ENCODE measurements around the gene GNGT1. TPM values are rescaled to one million over a fixed set of nuclear protein-coding genes. Genes with fewer than 3 reads are reported as not detected.

The GNGT1 gene
- polyA plus RNA-seq, 2 of the 4 experiments (the other 2 are of a cell fraction): not detected

GRCh38 chr7:93921607-93922566 lies 15.5 kb downstream of the GNGT1 start, which contains the start of gene GNG11:
TSS of gene GNG11 (plus strand) at chr7:93921735. CDS start at chr7:93922138, 403 bp downstream.
- no peak for FAIRE-seq
- TF ChIP-seq CEBPB (IDR thresholded peaks at IDR 0.05) (no peak), RCOR1 (IDR thresholded peaks at IDR 0.05; ENCODE audit: low read depth, low read length) (no peak), JUN (IDR thresholded peaks at IDR 0.05) (peak; percentile 27 to 71; a peak in 4 of 5 replicates), FOSL2 (IDR thresholded peaks at IDR 0.05) (no peak), FOSL2 (CRISPR knock-in tag; IDR thresholded peaks at IDR 0.05) (0 out of 2 replicates have a peak, but pooled peaks have one; percentile 9), KDM1A (IDR thresholded peaks at IDR 0.05; ENCODE audit: low read depth) (no peak), POLR2A (IDR thresholded peaks at IDR 0.05; ENCODE audit: low read length) (peak; percentile 47), EHF (CRISPR knock-in tag; IDR thresholded peaks at IDR 0.05) (no peak), NFE2L2 (conservative IDR thresholded peaks at IDR 0.05; ENCODE audit: low read length) (no peak), KDM5A (IDR thresholded peaks at IDR 0.05) (no peak), RAD21 (conservative IDR thresholded peaks at IDR 0.05 in 1 of 2, IDR thresholded peaks at IDR 0.05 in 1 of 2) (0 out of 5 replicates have a peak, but pooled peaks of 1 of the 2 experiments have one; percentile 19), PHF8 (IDR thresholded peaks at IDR 0.05; ENCODE audit: borderline replicate concordance, low read depth) (peak; percentile 35; the same call in 1 of the 2 replicates), EP300 (IDR thresholded peaks at IDR 0.05) (0 out of 5 replicates have a peak, but pooled peaks of 1 of the 2 experiments have one; percentile 21)
- TF ChIP-seq, protein P1, sequence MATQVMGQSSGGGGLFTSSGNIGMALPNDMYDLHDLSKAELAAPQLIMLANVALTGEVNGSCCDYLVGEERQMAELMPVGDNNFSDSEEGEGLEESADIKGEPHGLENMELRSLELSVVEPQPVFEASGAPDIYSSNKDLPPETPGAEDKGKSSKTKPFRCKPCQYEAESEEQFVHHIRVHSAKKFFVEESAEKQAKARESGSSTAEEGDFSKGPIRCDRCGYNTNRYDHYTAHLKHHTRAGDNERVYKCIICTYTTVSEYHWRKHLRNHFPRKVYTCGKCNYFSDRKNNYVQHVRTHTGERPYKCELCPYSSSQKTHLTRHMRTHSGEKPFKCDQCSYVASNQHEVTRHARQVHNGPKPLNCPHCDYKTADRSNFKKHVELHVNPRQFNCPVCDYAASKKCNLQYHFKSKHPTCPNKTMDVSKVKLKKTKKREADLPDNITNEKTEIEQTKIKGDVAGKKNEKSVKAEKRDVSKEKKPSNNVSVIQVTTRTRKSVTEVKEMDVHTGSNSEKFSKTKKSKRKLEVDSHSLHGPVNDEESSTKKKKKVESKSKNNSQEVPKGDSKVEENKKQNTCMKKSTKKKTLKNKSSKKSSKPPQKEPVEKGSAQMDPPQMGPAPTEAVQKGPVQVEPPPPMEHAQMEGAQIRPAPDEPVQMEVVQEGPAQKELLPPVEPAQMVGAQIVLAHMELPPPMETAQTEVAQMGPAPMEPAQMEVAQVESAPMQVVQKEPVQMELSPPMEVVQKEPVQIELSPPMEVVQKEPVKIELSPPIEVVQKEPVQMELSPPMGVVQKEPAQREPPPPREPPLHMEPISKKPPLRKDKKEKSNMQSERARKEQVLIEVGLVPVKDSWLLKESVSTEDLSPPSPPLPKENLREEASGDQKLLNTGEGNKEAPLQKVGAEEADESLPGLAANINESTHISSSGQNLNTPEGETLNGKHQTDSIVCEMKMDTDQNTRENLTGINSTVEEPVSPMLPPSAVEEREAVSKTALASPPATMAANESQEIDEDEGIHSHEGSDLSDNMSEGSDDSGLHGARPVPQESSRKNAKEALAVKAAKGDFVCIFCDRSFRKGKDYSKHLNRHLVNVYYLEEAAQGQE (IDR thresholded peaks at IDR 0.05): no peak
- TF ChIP-seq, protein P2, sequence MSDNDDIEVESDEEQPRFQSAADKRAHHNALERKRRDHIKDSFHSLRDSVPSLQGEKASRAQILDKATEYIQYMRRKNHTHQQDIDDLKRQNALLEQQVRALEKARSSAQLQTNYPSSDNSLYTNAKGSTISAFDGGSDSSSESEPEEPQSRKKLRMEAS (IDR thresholded peaks at IDR 0.05): peak; percentile 54
- Histone ChIP-seq H3K9me3 (no peaks in the 10 kb centered on the region), H3K27ac (peak within 1 kb of the TSS; percentile 75 to 99), H3K4me1 (peaks cover 11% of the 10 kb centered on the region; the same call in 2 of the 3 replicates), H3K4me2 (peak within 1 kb of the TSS; percentile 97), H3K4me3 (peak within 1 kb of the TSS; percentile 74)
- peak; percentile 89 to 94 for ATAC-seq
- peak; percentile 38 to 79 for DNase-seq (ENCODE audit: low read depth in 1 of 2, low spot score in 1 of 2)
- CTCF ChIA-PET: interaction anchor here (0.7 to 2.6 kb wide), 6 partner anchors 12 to 367 kb away, joined by 3 to 12 read pairs (median 6); partner anchors contain the start of gene TFPI2
- POLR2A ChIA-PET: interaction anchor here (0.7 to 3.3 kb wide), 7 partner anchors 10 to 165 kb away, joined by 3 to 39 read pairs (median 4); partner anchors contain the start of gene TFPI2
- WGBS (ENCODE audit: missing lambda C conversion rate): under 1% methylated on average over 27 of the region's 39 CpGs

DNA sequence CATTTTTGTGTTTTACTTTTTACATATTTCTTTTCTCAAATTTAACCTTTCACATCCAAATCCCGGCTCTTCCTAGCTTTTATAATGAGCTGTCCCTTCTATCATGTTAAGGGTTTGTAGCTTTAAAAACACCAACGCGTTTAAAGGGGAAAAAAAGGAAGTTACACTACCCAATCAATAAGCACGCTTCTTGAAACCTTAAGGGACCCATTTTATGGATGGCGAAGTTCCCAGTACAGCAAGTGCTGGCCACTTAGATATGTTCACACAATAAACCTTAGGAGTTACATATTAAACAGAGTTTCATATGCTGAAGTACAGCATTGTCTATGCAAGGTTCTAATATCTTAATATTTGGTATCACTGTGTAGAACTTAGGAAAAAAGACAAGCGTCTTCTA lies 16.9 kb downstream of the GNGT1 start:
- Histone ChIP-seq H3K4me3 (peak overlapping the region; percentile 74), H3K27ac (peak overlapping the region; percentile 75 to 77), H3K4me2 (peak overlapping the region; percentile 97), H3K9me3 (no peaks in the 10 kb centered on the region), H3K4me1 (peaks cover 8% of the 10 kb centered on the region; the same call in 1 of the 3 replicates)
- ATAC-seq (no peak), DNase-seq (ENCODE audit: low read depth in 1 of 2, low spot score in 1 of 2) (peak in 1 of 2 experiments; percentile 29), FAIRE-seq (peak; percentile 49)
- WGBS (ENCODE audit: missing lambda C conversion rate): 7% methylated on average over 6 of the region's 6 CpGs
- POLR2A ChIA-PET: interaction anchor here (1.2 to 1.6 kb wide), 2 partner anchors 12 to 33 kb away, joined by 4 to 9 read pairs; partner anchors contain the start of gene TFPI2
- TF ChIP-seq RAD21 (conservative IDR thresholded peaks at IDR 0.05 in 1 of 2, IDR thresholded peaks at IDR 0.05 in 1 of 2): no peak
- TF ChIP-seq USF2 (IDR thresholded peaks at IDR 0.05): no peak
- CTCF ChIA-PET: no interaction called here

Data from A549 (cell line).